GM19193 (cell line): Measurements from ENCODE around the gene KRT3.

Experiments
- POLR2A ChIP-seq: IDR thresholded peaks from 4 replicates; pipeline ENCODE4 v1.6.1; 2011; ENCODE audit not compliant: insufficient read depth, insufficient read length; ENCODE audit errors: extremely low read depth

Gene KRT3

DNA sequence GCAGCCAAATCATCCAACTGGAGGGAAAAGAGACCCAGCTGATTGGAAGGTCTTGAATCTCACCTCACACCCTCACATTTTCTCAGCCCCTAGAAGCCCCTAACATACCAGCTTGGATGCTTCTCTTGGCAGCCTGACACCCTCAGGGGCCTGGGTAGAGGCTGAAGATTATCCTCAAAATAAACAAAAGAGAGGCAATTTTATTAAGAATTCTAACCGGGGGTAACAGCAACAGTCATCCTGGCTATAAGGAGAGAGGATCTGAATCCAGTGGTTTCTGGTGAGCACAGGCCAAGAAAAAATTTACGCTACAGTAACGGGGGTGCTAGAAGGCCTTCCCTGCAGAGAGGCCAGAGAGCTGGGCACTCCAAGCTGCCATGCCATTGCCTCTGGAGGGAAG lies 40.4 kb downstream of the KRT3 start:
- TF ChIP-seq POLR2A = no peak

DNA sequence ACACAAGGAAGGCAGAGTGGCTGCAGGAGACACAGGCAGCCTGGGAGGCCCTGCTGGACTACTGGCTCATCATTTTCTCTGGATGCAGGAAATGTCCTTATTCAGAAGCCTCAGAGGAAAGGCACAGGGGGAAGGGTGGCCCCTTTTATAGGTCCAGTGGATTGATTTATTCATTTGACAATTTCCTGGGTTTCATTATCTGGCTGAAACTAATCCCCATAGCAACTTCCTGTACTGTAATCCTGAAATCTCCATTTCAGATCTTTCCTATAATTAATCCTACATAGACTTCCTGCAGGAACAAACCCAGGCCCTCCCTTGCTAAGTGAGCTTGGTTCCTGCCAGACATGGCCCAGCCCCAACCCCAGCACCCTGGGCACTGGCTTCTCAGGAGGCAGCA lies 41.8 kb downstream of the KRT3 start:
- TF ChIP-seq POLR2A = no peak

DNA sequence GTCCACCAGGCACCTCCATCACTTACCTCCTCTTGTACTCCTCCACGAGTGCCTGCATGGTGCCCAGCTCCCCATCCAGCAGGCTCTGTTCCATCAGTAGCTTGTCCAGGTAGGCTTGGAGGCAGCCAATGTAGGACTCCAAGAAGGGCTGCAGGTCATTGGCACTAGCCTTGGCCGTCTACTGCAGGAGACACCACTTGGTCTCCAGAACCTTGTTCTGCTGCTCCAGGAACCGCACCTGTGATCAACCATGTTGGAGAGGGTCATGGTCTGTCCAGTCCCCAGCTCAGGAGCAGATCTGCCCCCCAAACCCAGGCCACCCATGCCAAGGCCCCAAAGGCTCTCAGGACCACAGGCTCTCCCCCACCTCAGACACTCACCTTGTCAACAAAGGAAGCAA lies 42.6 kb downstream of the KRT3 start:
- TF ChIP-seq POLR2A = no peak

DNA sequence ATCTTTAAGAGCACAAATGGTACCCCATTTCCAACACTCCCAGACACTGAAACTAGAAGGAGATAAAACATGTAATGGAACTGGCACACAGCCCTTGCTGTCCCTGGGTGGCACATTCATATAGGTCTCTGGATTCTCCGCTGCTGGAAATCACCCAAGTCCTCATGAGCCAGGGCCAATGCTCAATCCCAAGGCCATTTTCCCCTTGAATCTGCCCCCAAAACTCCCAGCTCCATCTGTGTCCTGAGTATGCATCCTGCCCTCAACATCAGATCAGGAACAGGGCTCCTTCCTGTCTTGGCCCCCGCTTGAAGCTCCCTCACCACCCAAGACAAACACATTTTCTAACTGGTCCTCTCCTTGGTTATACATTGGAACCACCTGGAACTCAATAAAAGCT lies 43.4 kb downstream of the KRT3 start:
- TF ChIP-seq POLR2A = no peak

GRCh38 chr12:52751795-52752194 lies 44.1 kb downstream of the KRT3 start:
- no peak for TF ChIP-seq POLR2A

GRCh38 chr12:52749827-52750226 lies 46.1 kb downstream of the KRT3 start:
- no peak for TF ChIP-seq POLR2A

DNA sequence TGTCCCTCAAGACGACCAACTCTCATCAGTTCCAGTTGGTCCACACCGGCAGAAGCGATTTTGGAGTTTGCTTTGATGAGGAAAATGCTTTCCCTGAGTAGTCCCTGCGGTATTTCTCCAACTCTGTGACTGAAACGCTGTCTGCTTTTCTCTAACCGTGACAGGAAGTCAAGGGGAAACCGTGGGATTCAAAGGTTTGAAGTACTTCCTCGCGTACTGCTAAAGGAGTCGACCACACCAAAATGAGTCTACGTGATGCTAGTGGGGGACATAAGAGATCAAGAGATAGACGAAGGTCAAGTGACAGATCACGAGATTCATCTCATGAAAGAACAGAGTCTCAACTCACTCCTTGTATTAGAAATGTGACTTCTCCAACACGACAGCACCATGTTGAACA lies 47.3 kb downstream of the KRT3 start:
- TF ChIP-seq POLR2A = no peak

DNA sequence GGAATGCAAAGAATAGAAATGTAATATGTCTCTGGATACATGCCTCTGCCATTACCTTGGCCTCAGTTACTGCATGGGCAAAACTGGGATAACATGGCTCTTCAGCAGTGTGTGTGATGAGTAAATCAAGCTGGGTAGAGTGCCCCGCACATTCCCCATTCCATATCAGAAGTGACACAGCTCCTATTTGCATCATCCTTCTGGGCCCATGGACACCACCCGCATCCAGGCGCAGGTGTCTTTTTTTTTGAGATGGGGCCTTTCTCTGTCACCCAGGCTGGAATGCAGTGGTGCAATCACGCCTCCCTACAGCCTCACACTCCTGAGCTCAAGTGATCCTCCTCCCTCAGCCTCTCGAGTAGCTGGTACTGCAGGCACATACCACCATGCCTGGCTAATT lies 50.4 kb downstream of the KRT3 start:
- no peak for TF ChIP-seq POLR2A

DNA sequence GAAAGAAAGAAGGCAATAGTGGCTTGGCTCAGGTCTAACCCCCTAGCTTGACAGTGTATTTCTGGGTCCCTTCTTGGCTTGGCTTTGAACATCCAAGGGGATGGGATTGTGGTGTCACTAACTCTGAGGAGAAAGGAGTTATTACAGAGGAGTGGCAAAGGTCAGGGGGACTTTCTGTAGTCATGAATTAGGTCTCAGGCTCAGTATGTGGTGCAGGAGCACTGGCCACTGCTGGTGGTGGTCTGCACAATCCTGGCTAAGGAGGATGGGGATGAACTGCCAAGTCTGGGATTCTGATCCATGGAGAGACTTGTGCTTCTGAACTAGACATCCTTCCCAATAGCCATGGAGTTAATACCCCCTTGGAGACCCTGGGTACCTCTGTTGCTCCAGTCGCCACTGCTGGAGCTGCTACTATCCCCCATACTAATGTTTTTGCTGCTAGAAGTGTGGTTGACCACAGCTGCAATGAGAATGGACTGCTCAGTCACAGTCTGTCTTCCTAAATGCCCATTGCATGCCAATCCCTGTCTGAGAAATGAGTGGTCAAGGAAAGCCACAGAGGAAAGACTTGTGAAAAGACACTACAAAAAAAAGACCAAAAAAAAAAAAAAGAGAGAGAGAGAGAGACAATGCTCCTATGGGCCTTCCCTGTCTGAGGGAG lies 51.3 kb downstream of the KRT3 start:
- TF ChIP-seq POLR2A = no peak

DNA sequence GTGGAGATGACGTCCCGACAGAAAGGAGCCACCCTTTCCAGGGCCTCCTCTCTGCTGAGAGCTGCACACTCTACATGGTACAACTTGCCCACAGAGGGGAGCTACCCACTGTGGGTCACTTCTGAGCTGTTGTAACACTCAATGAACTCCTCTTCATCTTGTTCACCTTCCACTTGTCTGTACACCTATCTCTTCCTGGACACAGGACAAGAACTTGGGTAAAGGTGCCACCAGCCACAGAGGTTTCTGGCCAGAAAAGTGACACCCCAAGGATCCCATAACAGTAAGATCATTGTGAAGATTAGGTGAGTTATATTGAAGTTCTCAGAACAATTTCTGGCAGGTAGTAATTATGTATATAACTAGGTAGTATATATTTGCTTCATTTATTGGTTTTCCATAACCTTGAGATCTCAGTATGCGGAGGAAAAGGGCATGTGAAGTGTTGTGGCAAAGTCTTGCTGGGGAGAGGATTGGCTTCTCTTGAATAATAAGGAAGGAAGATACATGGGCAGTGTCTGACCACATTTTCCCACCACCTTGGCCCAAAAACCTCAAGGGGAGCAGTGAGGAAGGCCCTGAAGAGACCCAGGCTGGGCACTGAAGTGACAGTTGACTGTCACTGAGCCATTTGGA lies 53.0 kb downstream of the KRT3 start:
- TF ChIP-seq POLR2A = no peak

- TF ChIP-seq POLR2A = no peak
Observed at GRCh38 chr12:52742196-52742580, 53.7 kb downstream of the KRT3 start.

- TF ChIP-seq POLR2A = no peak
Observed at GRCh38 chr12:52741375-52742195, 54.3 kb downstream of the KRT3 start.

GRCh38 chr12:52740584-52740983 lies 55.3 kb downstream of the KRT3 start:
- TF ChIP-seq POLR2A = no peak

GRCh38 chr12:52739963-52740362 lies 56.0 kb downstream of the KRT3 start:
- TF ChIP-seq POLR2A = no peak
